Memory B cell (primary cell): ENCODE data around the gene SLC47A2.

Experiments
- ATAC-seq: fragments of 150-1000 bp; cut with Tn5 transposase; 2 replicates; pipeline ENCODE4 v1.10.0; 2021; ENCODE audit warnings: low read depth, mild to moderate bottlenecking, moderate library complexity
- DNase-seq, 2 donors: peaks; one replicate each; pipeline ENCODE4 v3.0.0; 2022; ENCODE audit warnings: low spot score in 2 of 2
- H3K27ac Mint-ChIP-seq: one replicate; pipeline ENCODE4 v1.8.0; 2022; ENCODE audit warnings: mild to moderate bottlenecking, moderate library complexity, mixed read lengths
- H3K27me3 Mint-ChIP-seq: one replicate; pipeline ENCODE4 v1.8.0; 2022; ENCODE audit warnings: mixed read lengths
- H3K36me3 Mint-ChIP-seq: one replicate; pipeline ENCODE4 v1.8.0; 2022; ENCODE audit warnings: mild to moderate bottlenecking, mixed read lengths
- H3K4me1 Mint-ChIP-seq: one replicate; pipeline ENCODE4 v1.8.0; 2022; ENCODE audit warnings: mixed read lengths
- H3K4me3 Mint-ChIP-seq: one replicate; pipeline ENCODE4 v1.8.0; 2022; ENCODE audit warnings: mild to moderate bottlenecking, moderate library complexity, mixed read lengths
- H3K9me3 Mint-ChIP-seq: one replicate; pipeline ENCODE4 v1.8.0; 2022; ENCODE audit warnings: mixed read lengths

SLC47A2 gene

DNA sequence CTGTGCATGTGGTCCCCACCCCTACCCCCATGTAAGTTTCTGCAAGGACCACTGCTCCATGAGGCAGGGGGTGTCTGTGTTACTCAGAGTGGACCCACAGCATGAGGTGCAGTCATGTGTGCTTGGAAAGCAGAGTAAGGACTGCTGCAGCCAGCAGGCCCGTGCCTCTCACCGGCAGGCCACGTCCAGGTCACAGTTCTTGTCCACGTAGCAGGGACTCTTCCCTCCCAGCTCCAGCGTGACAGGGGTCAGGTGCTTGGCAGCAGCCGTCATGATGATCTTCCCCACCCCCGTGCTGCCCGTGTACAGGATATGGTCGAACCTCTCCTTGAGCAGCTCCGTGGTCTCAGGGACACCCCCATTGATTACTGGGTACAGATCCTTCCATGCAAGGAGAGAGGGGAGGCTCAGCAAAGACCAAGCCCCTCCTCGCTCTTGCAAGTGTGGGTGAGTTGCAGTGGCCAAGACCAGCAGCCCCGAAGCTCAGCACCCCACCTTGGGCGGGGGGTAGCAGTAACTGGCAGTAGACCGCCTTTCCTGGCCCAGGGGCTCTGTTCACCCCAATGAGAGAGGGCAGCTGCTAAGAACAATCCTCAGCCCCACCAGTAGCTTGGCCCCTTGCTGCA, 25.6 kb upstream of the SLC47A2 start:
- Mint-ChIP-seq H3K27me3 (no peaks in the 10 kb centered on the region), H3K27ac (no peak overlapping the region), H3K4me1 (peaks cover 3% of the 10 kb centered on the region), H3K36me3 (no peaks in the 10 kb centered on the region), H3K4me3 (no peak overlapping the region), H3K9me3 (no peaks in the 10 kb centered on the region)
- no peak for ATAC-seq
- no peak for DNase-seq

DNA sequence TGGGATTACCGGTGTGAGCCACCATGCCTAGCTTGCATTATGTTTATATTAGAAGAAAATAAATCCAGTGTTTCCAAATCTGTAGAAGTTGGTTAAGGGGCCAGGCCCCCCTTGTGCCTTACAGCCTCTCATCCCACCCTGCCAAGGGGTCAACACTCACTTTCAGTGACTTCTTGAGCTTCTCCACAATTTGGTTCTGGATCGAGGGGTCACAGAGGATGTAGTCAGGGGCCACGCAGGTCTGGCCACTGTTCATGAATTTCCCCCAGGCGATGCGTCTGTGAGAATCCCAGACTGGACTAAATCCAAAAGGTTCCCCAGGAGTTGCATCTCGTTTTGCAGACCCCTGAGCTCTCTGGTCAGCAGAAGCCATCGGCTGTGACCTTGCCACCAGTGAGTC, 24.5 kb upstream of the SLC47A2 start:
- H3K4me3 Mint-ChIP-seq: no peak overlapping the region
- H3K9me3 Mint-ChIP-seq: no peaks in the 10 kb centered on the region
- H3K27ac Mint-ChIP-seq: no peak overlapping the region
- no peaks in the 10 kb centered on the region for H3K27me3 Mint-ChIP-seq
- DNase-seq (no peak), ATAC-seq (no peak)
- no peaks in the 10 kb centered on the region for H3K36me3 Mint-ChIP-seq
- H3K4me1 Mint-ChIP-seq: peaks cover 3% of the 10 kb centered on the region

DNA sequence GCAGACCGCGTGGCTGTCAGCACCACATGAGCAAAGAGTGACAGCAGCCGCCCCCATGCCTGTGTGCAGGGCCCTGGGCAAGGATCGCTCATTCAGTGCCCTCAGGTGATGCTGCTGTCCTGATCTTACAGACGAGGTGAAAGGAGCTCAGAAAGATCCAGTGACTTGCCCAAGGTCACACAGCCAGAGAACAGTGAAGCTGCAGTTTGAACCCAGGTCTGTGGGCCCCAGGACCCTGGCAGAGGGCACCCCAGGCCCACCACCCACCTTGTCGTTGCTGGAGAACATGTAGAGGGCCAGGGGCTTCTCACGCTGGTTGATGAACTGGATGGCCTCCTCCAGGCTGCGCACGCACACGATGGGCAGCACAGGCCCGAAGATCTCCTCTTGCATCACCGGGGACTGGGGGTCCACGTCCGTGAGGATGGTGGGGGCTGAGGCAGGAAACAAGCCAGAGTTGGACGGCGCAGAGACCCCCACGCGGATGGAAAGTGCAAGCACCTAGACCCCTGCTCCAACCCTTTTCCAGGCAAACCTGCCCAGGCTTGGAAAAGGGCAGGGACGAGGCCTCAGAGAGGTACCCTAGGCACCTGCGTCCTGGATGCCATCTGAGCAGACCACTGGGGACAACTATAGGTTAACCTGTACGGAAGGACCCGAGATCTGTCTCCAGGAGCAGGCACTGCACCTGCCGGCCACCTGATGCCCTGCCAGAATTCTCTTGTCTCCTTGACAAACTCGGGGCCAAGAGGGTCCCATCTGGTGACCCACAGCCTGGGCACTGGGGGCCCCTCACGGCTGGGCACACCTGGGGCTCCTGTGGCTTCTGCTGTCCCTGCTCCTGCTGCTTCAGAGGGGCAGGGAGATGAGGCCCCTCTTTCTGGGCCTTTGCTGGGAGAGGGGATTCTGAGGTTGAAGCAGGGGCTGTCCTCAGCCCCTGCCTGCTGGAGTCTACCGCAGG, 23.1 kb upstream of the SLC47A2 start:
- Mint-ChIP-seq H3K9me3 (no peaks in the 10 kb centered on the region), H3K4me3 (no peak overlapping the region), H3K27me3 (no peaks in the 10 kb centered on the region), H3K27ac (no peak overlapping the region), H3K36me3 (no peaks in the 10 kb centered on the region), H3K4me1 (peaks cover 2% of the 10 kb centered on the region)
- ATAC-seq: no peak
- no peak for DNase-seq

DNA sequence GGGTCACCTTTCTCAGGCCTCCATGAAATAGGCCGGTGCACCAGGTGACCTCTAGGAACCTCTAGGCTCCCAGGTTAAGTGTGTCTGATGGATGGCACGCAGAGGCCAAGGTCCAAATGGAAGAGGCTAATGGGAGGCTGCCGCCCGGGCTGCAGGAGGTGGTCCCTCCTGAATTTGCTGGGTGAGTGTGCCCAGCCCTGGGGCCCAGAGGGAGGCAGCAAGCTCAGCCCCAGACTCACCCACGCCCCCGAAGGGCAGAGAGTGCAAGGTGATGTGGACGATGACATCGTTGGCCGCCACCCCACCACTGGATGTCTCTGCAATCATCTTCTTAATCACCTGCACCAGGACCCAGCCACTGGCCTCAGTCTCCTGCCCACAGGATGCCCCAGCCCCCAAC, 22.4 kb upstream of the SLC47A2 start:
- no peak overlapping the region for H3K27ac Mint-ChIP-seq
- H3K36me3 Mint-ChIP-seq: no peaks in the 10 kb centered on the region
- H3K27me3 Mint-ChIP-seq: no peaks in the 10 kb centered on the region
- H3K4me3 Mint-ChIP-seq: no peak overlapping the region
- no peak for DNase-seq
- H3K4me1 Mint-ChIP-seq: no peaks in the 10 kb centered on the region
- no peaks in the 10 kb centered on the region for H3K9me3 Mint-ChIP-seq
- ATAC-seq: no peak

DNA sequence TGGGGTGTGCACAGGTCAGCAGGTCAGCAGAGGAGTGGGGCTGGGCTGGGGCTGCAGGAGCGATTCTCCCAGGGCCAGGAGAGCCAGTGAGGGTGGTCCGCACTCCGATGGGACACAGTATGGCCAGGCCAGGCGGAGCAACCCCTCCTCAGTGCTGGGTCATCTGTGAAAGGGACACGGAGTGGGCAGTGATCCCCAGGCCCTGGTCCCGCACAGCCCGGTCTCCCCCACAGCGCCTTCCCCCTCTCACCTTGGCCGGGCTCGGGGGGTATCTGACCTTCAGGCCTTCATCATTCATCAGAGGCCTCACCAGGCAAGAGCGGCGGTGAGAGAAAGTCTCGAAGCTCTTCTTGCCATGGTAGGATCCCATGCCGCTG, 21.7 kb upstream of the SLC47A2 start:
- no peak for DNase-seq
- H3K4me1 Mint-ChIP-seq: no peaks in the 10 kb centered on the region
- H3K27me3 Mint-ChIP-seq: no peaks in the 10 kb centered on the region
- ATAC-seq: no peak
- H3K36me3 Mint-ChIP-seq: no peaks in the 10 kb centered on the region
- H3K27ac Mint-ChIP-seq: no peak overlapping the region
- no peak overlapping the region for H3K4me3 Mint-ChIP-seq
- H3K9me3 Mint-ChIP-seq: no peaks in the 10 kb centered on the region

DNA sequence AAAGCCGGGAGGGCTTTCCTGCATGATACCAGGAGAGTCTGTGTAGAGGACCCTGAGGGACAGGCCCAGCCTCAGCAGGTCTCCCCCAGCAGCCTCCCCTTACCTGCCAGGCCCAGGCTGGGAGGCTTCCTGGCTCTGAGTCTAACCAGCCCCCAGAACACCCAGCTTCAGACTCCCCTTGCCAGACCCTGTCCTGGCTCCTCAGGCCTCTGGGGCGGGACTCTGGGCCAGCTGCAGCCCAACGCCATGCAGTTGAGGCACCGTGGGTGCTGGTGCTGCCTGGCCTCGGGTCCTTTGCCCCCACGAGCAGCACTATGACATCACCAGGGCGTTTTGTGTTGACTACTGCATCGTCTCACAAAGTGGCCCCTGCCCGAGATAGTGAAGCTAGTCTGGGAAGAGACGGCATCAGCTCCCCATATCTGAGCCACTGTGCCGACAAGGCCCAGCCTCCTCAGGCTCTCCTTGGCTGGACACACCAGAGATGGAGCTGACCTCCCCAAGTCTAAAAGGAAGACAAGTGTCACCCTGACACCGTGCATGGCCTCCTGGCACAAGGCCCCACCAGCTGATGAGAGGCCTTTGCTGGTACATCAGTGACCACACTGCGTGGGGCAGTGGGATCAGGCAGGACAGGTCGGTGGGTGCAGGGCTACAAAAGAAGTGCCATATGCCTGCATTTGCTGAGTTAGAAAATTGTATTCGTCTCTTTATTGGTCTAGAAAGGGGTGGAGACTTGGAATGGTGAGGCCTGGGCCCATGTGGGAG, 21.1 kb upstream of the SLC47A2 start:
- no peaks in the 10 kb centered on the region for H3K9me3 Mint-ChIP-seq
- H3K36me3 Mint-ChIP-seq: no peaks in the 10 kb centered on the region

DNA sequence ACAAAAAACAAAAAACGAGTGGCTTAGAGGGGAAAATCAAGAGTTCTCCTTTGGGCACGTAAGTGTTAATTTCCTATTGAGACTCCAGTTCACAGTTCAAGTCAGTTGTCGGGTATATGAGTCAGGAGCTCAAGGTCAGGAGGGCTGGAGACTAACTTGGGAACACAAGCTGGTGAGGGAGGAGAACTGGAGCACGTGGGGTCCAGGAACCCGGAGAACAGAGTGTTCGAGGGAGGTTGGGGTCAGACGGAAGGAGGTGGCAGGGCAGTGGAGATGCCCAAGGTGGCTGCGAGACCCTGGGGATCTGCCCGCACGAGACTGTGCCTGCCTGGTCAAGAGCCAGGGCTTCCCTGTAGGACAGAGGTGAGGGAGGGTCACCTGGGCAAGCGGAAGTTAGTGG, 19.7 kb upstream of the SLC47A2 start:
- Mint-ChIP-seq H3K4me3 (no peak overlapping the region), H3K36me3 (no peaks in the 10 kb centered on the region), H3K9me3 (no peaks in the 10 kb centered on the region), H3K27ac (no peak overlapping the region), H3K27me3 (no peaks in the 10 kb centered on the region), H3K4me1 (no peaks in the 10 kb centered on the region)
- ATAC-seq (no peak), DNase-seq (no peak)

More for the DNA sequence above, 21.1 kb upstream of the SLC47A2 start:
- Mint-ChIP-seq H3K4me3 (no peak overlapping the region), H3K27ac (no peak overlapping the region), H3K4me1 (no peaks in the 10 kb centered on the region), H3K27me3 (no peaks in the 10 kb centered on the region)
- no peak for DNase-seq
- no peak for ATAC-seq

DNA sequence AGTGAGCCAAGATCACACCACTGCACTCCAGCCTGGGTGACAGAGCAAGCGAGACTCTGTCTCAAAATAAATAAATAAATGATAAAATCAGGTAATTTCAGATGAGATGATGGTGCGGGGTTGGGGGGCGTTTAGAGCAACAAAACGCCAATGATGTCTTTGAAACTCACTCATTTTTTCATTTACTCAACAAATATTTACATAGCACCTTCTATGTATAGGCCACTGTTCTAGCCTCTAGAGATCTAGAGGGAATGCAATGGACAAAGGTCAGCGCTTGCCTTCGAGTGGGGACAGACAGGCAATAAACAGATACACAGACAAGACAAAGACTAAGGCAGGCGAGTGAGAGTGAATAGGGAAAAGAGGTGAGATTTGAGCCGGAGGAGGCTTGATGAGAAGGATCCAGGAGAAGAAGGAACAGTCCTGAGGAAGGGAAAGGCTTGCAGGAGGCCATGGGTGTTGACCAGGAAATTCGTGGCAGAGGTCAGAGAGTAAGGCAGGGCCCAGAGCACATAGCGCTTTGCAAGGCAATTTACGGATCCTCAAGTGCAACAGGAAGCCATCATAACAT, 17.7 kb upstream of the SLC47A2 start:
- Mint-ChIP-seq H3K27me3 (no peaks in the 10 kb centered on the region), H3K4me1 (no peaks in the 10 kb centered on the region), H3K36me3 (no peaks in the 10 kb centered on the region), H3K9me3 (no peaks in the 10 kb centered on the region), H3K27ac (no peak overlapping the region), H3K4me3 (no peak overlapping the region)
- DNase-seq (no peak), ATAC-seq (no peak)

DNA sequence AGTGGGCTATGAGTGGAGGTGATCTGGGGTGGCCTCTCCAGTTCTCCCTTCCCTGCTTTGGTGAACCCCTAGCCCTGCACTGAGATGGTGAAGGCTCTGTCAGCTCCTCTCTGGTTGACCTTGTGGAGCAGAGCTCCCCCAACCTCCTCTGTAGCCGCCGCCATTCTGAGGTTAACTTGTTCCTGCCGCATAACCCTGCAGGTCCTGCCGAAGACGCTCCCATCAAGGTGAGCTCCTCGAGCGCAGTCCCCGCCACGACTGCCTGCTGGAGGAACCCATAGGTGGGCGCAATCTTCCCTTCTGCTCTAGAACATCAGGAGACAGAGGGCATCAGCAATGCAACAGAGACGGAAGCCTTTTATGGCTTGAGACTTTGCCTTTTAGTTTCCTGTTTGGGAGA, 15.2 kb upstream of the SLC47A2 start:
- Mint-ChIP-seq H3K27ac (no peak overlapping the region), H3K36me3 (no peaks in the 10 kb centered on the region), H3K27me3 (no peaks in the 10 kb centered on the region), H3K9me3 (no peaks in the 10 kb centered on the region), H3K4me3 (no peak overlapping the region), H3K4me1 (no peaks in the 10 kb centered on the region)
- DNase-seq (no peak), ATAC-seq (no peak)

DNA sequence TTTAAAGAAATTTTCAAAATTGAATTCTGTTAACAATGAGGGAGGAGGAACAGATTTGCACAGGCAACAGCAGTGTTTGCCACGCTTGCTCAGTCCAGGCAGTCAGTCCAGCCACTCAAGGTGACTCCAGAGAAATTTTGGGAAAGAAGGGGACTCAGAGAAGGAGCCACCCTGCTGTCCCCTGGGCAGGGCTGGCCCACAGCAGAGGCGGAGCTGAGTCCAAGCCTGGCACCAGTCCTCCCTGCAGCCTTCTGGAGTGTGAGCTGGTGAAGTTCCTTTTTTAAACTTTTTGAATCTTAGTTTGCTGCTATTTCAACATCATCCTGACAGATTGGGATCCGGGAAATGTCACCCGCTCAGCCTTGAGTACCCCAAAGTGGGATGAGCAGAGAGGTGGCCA, 14.5 kb upstream of the SLC47A2 start:
- Mint-ChIP-seq H3K27ac (no peak overlapping the region), H3K27me3 (no peaks in the 10 kb centered on the region), H3K4me3 (no peak overlapping the region), H3K36me3 (no peaks in the 10 kb centered on the region), H3K4me1 (no peaks in the 10 kb centered on the region), H3K9me3 (no peaks in the 10 kb centered on the region)
- DNase-seq (no peak), ATAC-seq (no peak)

DNA sequence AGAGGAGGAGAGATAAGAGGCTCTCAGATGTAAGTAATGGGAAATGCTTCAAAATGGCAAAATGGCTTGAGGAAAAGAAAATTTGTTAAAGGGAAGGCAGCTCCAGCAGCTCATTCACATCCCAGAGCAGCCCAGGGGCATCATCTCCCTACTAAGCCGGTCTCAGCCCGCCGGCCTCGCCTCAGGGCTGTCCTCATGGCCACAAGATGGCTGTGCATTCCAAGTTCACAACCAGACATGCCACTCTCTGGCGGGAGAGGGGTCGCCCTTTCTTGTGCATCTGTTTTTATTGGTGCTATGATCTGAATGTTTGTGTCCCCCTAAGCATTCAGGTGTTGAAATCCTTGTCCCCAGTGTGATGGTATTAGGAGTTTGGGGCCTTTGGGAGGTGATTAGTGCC, 13.5 kb upstream of the SLC47A2 start:
- H3K27ac Mint-ChIP-seq: no peak overlapping the region
- peaks cover 5% of the 10 kb centered on the region for H3K4me1 Mint-ChIP-seq
- ATAC-seq: no peak
- DNase-seq: no peak
- H3K4me3 Mint-ChIP-seq: no peak overlapping the region
- no peaks in the 10 kb centered on the region for H3K9me3 Mint-ChIP-seq
- no peaks in the 10 kb centered on the region for H3K36me3 Mint-ChIP-seq
- no peaks in the 10 kb centered on the region for H3K27me3 Mint-ChIP-seq

DNA sequence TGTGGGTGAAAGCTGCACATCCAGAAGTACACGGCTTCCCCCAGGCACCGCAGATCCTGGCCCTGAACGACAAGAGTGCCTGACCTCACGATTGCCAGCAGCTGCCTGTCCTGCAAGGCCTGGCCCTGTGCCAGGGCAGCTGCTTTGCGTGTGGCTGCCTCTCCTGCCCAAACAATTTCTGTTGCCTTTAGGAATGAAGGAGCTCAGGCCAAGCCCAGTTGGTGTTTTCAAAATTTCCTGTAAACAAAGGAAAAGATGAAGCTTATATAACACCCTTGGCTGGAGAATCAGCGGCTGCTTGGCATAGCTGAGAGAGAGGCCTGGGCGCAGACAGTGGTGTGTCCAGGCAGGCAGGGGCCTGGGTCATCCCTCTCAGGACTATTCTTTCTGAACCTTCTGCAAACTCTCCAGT, 11.7 kb upstream of the SLC47A2 start:
- Mint-ChIP-seq H3K27me3 (no peaks in the 10 kb centered on the region), H3K4me1 (peaks cover 9% of the 10 kb centered on the region), H3K9me3 (no peaks in the 10 kb centered on the region), H3K36me3 (no peaks in the 10 kb centered on the region), H3K27ac (no peak overlapping the region), H3K4me3 (no peak overlapping the region)
- ATAC-seq (no peak), DNase-seq (no peak)

DNA sequence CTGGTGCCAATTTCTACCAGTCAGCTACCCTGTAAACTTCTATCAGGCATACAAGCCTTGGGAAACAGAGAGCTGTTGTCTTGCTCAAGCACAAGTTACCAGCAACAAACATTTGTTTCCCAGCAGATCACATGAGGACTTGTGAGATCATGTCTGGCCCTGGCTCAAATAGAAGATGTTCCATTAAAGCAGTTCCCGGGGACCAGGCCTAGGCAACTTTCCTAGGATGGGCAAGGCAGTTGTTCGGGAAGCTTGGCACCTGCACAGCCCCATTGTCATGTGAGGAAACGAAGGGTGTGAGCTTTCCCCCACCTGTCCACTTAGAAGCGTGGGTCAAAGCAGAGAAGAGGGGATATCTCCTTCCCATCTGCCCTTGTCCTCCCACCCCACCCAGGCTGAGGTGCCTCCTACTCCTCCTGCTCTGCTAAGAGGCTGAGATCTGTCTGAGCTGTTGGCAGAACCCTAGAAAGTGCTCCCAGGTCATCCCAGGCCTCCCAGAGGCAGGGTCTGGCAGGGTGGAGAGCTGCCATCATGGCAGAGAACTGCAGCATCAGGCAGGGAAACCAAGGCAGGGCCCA, 11.2 kb upstream of the SLC47A2 start:
- Mint-ChIP-seq H3K27me3 (no peaks in the 10 kb centered on the region), H3K9me3 (no peaks in the 10 kb centered on the region), H3K4me1 (peaks cover 9% of the 10 kb centered on the region), H3K4me3 (no peak overlapping the region), H3K27ac (no peak overlapping the region), H3K36me3 (no peaks in the 10 kb centered on the region)
- ATAC-seq: no peak
- DNase-seq: no peak
